GM23338 (cell line): ENCODE data around the gene DPH5. TPM values are rescaled to one million over a fixed set of nuclear protein-coding genes. Genes with fewer than 3 reads are reported as not detected.

Source experiments
- ATAC-seq: fragments of 200-7000 bp; cut with Tn5 transposase; 3 replicates; pipeline ENCODE4 v1.9.1; 2020
- DNase-seq: peaks from one replicate; pipeline ENCODE4 v3.0.0-alpha.2; 2015; ENCODE audit warnings: low spot score
- H2AFZ ChIP-seq: fragments of 200-600 bp; sonication (generic); 2 replicates; pipeline ENCODE4 v1.8.0; 2016; ENCODE audit warnings: antibody characterized with exemption, mild to moderate bottlenecking, moderate library complexity
- H3F3A ChIP-seq: fragments of 200-600 bp; sonication (generic); replicated peaks from 2 replicates; pipeline ENCODE4 v1.8.0; 2017; ENCODE audit warnings: antibody characterized with exemption, mixed run types, low read depth
- H3K27ac ChIP-seq: fragments of 200-600 bp; sonication (generic); 2 replicates; pipeline ENCODE4 v1.6.1; 2016; ENCODE audit warnings: low read depth
- H3K27me3 ChIP-seq: fragments of 200-600 bp; sonication (generic); 2 replicates; pipeline ENCODE4 v1.8.0; 2016; ENCODE audit warnings: mild to moderate bottlenecking, mixed run types, moderate library complexity; ENCODE audit not compliant: insufficient read depth
- H3K36me3 ChIP-seq: fragments of 200-600 bp; sonication (generic); 2 replicates; pipeline ENCODE4 v1.8.0; 2016; ENCODE audit warnings: mild to moderate bottlenecking; ENCODE audit not compliant: insufficient read depth
- H3K4me1 ChIP-seq: fragments of 200-600 bp; sonication (generic); 2 replicates; pipeline ENCODE4 v1.8.0; 2016; ENCODE audit warnings: mild to moderate bottlenecking, moderate library complexity; ENCODE audit not compliant: insufficient read depth
- H3K4me2 ChIP-seq: fragments of 200-600 bp; sonication (generic); 2 replicates; pipeline ENCODE4 v1.7.1; 2017; ENCODE audit warnings: mixed run types
- H3K4me3 ChIP-seq: fragments of 200-600 bp; sonication (generic); 2 replicates; pipeline ENCODE4 v1.6.1; 2016; ENCODE audit warnings: mixed run types
- H3K79me2 ChIP-seq: fragments of 200-600 bp; sonication (generic); replicated peaks from 2 replicates; pipeline ENCODE4 v1.8.0; 2017; ENCODE audit warnings: mild to moderate bottlenecking; ENCODE audit not compliant: insufficient read depth
- H3K9me2 ChIP-seq: fragments of 200-600 bp; sonication (generic); 2 replicates; pipeline ENCODE4 v1.8.0; 2017; ENCODE audit not compliant: insufficient read depth
- H4K20me1 ChIP-seq: fragments of 200-600 bp; sonication (generic); replicated peaks from 2 replicates; pipeline ENCODE4 v1.8.0; 2017; ENCODE audit warnings: mild to moderate bottlenecking; ENCODE audit not compliant: insufficient read depth
- H3K27ac Mint-ChIP-seq: 2 replicates; pipeline ENCODE4 v1.8.0; 2020; ENCODE audit warnings: inconsistent platforms, mild to moderate bottlenecking, moderate library complexity, mixed read lengths
- H3K27me3 Mint-ChIP-seq: 3 replicates; pipeline ENCODE4 v1.8.0; 2022; ENCODE audit warnings: low read depth, mild to moderate bottlenecking, moderate library complexity, mixed read lengths, inconsistent platforms; ENCODE audit not compliant: insufficient read depth, poor library complexity
- H3K36me3 Mint-ChIP-seq: 3 replicates; pipeline ENCODE4 v1.8.0; 2021; ENCODE audit warnings: low read depth, mild to moderate bottlenecking, inconsistent platforms, moderate library complexity, mixed read lengths
- H3K4me1 Mint-ChIP-seq: 3 replicates; pipeline ENCODE4 v1.8.0; 2020; ENCODE audit warnings: mild to moderate bottlenecking, inconsistent platforms, mixed read lengths
- H3K4me3 Mint-ChIP-seq: 3 replicates; pipeline ENCODE4 v1.8.0; 2021; ENCODE audit warnings: moderate library complexity, mild to moderate bottlenecking, inconsistent platforms, mixed read lengths
- H3K9me3 Mint-ChIP-seq: 3 replicates; pipeline ENCODE4 v1.8.0; 2020; ENCODE audit warnings: moderate library complexity, mild to moderate bottlenecking, inconsistent platforms, mixed read lengths
- CREB1 ChIP-seq: fragments of 250-450 bp; sonication (Bioruptor Pico); IDR thresholded peaks from 2 replicates; pipeline ENCODE4 v1.5.0; 2020; ENCODE audit warnings: low read depth, mild to moderate bottlenecking, moderate library complexity
- EZH2 ChIP-seq: fragments of 200-600 bp; sonication (generic); IDR thresholded peaks from one replicate; pipeline ENCODE4 v1.8.0; 2017; ENCODE audit warnings: antibody characterized with exemption, mild to moderate bottlenecking, low read depth; ENCODE audit not compliant: unreplicated experiment
- EZH2phosphoT487 ChIP-seq: fragments of 200-600 bp; sonication (generic); IDR thresholded peaks from one replicate; pipeline ENCODE4 v1.8.1; 2018; ENCODE audit warnings: antibody characterized with exemption; ENCODE audit not compliant: unreplicated experiment
- JUNB ChIP-seq: IDR thresholded peaks from one replicate; pipeline ENCODE4 v1.6.1; 2016; ENCODE audit warnings: antibody characterized with exemption; ENCODE audit not compliant: unreplicated experiment
- NANOG ChIP-seq: IDR thresholded peaks from 2 replicates; pipeline ENCODE4 v1.6.1; 2016; ENCODE audit warnings: antibody characterized with exemption, borderline replicate concordance
- POLR2AphosphoS5 ChIP-seq: IDR thresholded peaks from 2 replicates; pipeline ENCODE4 v1.6.1; 2016; ENCODE audit warnings: antibody characterized with exemption, low read depth
- ZNF114 ChIP-seq: fragments of 250-450 bp; sonication (Bioruptor Pico); IDR thresholded peaks from 2 replicates; pipeline ENCODE4 v1.5.0; 2020; ENCODE audit warnings: mild to moderate bottlenecking, moderate library complexity
- ZNF331 ChIP-seq: fragments of 250-450 bp; sonication (Bioruptor Pico); IDR thresholded peaks from 2 replicates; pipeline ENCODE4 v1.5.0; 2020; ENCODE audit warnings: low read depth, mild to moderate bottlenecking, moderate library complexity
- polyA plus RNA-seq: library from polyadenylated mRNA; unstranded; fragments of >200 nt; fragmentation: Nextera tagmentation; extraction: Ambion mirVana; gene quantifications from 2 replicates; pipeline ENCODE4 v1.2.1, GENCODE V29; 2016
- total RNA-seq: library from RNA; depleted of rRNA; stranded (reverse); fragments of >200 nt; shearing (Covaris generic); gene quantifications from 2 replicates; pipeline ENCODE4 v1.2.3, GENCODE V29; 2014
- TF ChIP-seq, protein P1 (sequence below): IDR thresholded peaks from 2 replicates; pipeline ENCODE4 v1.6.1; 2016; ENCODE audit warnings: antibody characterized with exemption
- TF ChIP-seq, protein P2 (sequence below), 2 experiments: fragments of 200-600 bp in 1 of 2; sonication (generic) in 1 of 2; conservative IDR thresholded peaks; 2 replicates each; pipeline versions ENCODE4 v1.5.1 to v1.6.1; 2016 to 2017; ENCODE audit warnings: antibody characterized with exemption in 2 of 2, low read depth in 2 of 2, mild to moderate bottlenecking in 2 of 2, moderate library complexity in 1 of 2
- TF ChIP-seq, protein P3 (sequence below): fragments of 250-450 bp; sonication (Bioruptor Pico); IDR thresholded peaks from 2 replicates; pipeline ENCODE4 v1.5.0; 2020; ENCODE audit warnings: mild to moderate bottlenecking, moderate library complexity

Gene DPH5
- total and polyA plus RNA-seq, 2 experiments from 2014 or later = 50.6 to 53.5 TPM

DNA sequence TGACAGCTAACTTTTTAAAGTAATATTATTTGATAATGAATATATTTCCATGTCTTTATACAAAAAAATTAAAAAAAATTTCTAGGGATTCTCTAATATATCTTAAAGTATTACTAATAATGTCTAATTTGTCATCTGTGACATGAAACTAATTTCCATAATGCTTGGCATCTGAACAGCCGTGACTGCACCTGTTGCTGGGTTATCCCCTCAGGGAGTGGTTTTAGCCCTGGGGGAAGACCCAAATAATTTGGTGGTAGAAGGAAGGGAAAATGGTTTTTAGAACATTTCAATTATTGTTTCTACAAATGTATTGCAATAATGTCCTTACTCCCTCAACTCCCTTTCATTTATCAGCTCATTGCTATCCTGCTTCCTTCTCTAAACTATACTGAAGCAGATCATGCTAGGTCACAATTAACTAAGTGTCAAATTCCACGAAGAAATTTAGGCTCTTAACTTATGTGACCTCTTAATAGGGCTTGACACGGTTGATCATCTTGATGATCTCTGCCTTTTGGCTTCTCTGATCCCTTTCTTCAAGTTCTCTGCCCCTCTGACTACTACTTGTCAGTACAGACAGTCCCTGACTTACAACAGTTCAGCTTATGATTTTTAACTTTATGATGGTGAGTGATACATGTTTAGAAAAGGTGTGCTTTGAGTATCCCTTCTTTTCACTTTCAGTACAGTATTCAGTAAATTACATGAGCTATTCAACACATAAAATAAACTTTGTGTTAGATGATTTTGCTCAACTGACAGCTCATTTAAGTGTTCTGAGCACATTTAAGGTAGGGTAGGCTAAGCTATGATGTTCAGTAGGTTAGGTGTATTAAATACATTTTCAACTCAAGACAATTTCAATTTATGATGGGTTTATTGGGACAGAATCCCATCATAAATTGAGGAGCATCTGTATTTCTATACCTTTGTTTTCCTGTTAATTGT is 26.4 kb upstream of the DPH5 start:
- Mint-ChIP-seq H3K4me1 (no peaks in the 10 kb centered on the region), H3K36me3 (no peaks in the 10 kb centered on the region), H3K27ac (no peak overlapping the region), H3K27me3 (no peaks in the 10 kb centered on the region), H3K4me3 (no peak overlapping the region), H3K9me3 (no peaks in the 10 kb centered on the region)
- Histone ChIP-seq H3K27me3 (no peaks in the 10 kb centered on the region), H3K9me2 (no peaks in the 10 kb centered on the region), H3K79me2 (no peaks in the 10 kb centered on the region), H3K27ac (no peak overlapping the region), H3F3A (no peaks in the 10 kb centered on the region), H3K36me3 (no peaks in the 10 kb centered on the region), H2AFZ (no peak overlapping the region), H4K20me1 (0 out of 2 replicates have a peak, but pooled peaks cover 4% of the 10 kb centered on the region), H3K4me1 (no peaks in the 10 kb centered on the region), H3K4me2 (no peak overlapping the region), H3K4me3 (no peak overlapping the region)
- TF ChIP-seq CREB1 (CRISPR knock-in tag) = no peak
- TF ChIP-seq JUNB = no peak
- TF ChIP-seq, protein P1, sequence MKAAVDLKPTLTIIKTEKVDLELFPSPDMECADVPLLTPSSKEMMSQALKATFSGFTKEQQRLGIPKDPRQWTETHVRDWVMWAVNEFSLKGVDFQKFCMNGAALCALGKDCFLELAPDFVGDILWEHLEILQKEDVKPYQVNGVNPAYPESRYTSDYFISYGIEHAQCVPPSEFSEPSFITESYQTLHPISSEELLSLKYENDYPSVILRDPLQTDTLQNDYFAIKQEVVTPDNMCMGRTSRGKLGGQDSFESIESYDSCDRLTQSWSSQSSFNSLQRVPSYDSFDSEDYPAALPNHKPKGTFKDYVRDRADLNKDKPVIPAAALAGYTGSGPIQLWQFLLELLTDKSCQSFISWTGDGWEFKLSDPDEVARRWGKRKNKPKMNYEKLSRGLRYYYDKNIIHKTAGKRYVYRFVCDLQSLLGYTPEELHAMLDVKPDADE = no peak
- TF ChIP-seq ZNF331 (CRISPR knock-in tag) = no peak
- DNase-seq (no peak), ATAC-seq (no peak)

DNA sequence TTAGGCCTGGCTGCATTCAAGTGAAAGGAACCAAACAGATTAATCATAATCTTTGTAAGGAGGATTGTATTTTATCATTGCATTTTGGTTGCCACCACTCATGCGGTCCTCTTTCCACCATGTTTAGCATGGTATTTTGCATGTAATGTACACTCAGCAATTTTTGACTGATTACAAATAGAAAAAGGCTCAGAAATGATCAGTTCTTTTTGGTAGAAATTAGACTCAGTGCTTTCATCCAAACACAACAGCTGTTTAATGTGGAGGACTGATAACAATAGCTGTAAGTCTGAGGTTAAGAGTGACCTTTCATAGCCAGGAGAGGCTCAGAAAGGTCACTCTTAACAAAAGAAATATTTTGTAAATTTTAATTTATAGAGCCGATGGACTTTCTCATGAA is 25.3 kb upstream of the DPH5 start:
- ATAC-seq = no peak
- no peak for DNase-seq
- Mint-ChIP-seq H3K27ac (no peak overlapping the region), H3K4me1 (no peaks in the 10 kb centered on the region), H3K36me3 (no peaks in the 10 kb centered on the region), H3K9me3 (no peaks in the 10 kb centered on the region), H3K27me3 (no peaks in the 10 kb centered on the region), H3K4me3 (no peak overlapping the region)
- H3K36me3 ChIP-seq = no peaks in the 10 kb centered on the region
- no peaks in the 10 kb centered on the region for H3F3A ChIP-seq
- no peaks in the 10 kb centered on the region for H3K79me2 ChIP-seq
- 0 out of 2 replicates have a peak, but pooled peaks cover 4% of the 10 kb centered on the region for H4K20me1 ChIP-seq
- no peak overlapping the region for H3K4me3 ChIP-seq
- H3K4me1 ChIP-seq = no peaks in the 10 kb centered on the region
- no peak overlapping the region for H3K27ac ChIP-seq
- no peaks in the 10 kb centered on the region for H3K9me2 ChIP-seq
- H3K27me3 ChIP-seq = no peaks in the 10 kb centered on the region
- no peak overlapping the region for H3K4me2 ChIP-seq
- no peak overlapping the region for H2AFZ ChIP-seq
- no peak for TF ChIP-seq NANOG
- no peak for TF ChIP-seq ZNF114
- no peak for TF ChIP-seq POLR2AphosphoS5
- TF ChIP-seq, protein P1 = no peak
- no peak for TF ChIP-seq EZH2
- TF ChIP-seq EZH2phosphoT487 = no peak
- TF ChIP-seq, protein P2, sequence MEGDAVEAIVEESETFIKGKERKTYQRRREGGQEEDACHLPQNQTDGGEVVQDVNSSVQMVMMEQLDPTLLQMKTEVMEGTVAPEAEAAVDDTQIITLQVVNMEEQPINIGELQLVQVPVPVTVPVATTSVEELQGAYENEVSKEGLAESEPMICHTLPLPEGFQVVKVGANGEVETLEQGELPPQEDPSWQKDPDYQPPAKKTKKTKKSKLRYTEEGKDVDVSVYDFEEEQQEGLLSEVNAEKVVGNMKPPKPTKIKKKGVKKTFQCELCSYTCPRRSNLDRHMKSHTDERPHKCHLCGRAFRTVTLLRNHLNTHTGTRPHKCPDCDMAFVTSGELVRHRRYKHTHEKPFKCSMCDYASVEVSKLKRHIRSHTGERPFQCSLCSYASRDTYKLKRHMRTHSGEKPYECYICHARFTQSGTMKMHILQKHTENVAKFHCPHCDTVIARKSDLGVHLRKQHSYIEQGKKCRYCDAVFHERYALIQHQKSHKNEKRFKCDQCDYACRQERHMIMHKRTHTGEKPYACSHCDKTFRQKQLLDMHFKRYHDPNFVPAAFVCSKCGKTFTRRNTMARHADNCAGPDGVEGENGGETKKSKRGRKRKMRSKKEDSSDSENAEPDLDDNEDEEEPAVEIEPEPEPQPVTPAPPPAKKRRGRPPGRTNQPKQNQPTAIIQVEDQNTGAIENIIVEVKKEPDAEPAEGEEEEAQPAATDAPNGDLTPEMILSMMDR (conservative IDR thresholded peaks at IDR 0.05; ENCODE audit: low read depth in 2 of 2) = no peak
- TF ChIP-seq, protein P3, sequence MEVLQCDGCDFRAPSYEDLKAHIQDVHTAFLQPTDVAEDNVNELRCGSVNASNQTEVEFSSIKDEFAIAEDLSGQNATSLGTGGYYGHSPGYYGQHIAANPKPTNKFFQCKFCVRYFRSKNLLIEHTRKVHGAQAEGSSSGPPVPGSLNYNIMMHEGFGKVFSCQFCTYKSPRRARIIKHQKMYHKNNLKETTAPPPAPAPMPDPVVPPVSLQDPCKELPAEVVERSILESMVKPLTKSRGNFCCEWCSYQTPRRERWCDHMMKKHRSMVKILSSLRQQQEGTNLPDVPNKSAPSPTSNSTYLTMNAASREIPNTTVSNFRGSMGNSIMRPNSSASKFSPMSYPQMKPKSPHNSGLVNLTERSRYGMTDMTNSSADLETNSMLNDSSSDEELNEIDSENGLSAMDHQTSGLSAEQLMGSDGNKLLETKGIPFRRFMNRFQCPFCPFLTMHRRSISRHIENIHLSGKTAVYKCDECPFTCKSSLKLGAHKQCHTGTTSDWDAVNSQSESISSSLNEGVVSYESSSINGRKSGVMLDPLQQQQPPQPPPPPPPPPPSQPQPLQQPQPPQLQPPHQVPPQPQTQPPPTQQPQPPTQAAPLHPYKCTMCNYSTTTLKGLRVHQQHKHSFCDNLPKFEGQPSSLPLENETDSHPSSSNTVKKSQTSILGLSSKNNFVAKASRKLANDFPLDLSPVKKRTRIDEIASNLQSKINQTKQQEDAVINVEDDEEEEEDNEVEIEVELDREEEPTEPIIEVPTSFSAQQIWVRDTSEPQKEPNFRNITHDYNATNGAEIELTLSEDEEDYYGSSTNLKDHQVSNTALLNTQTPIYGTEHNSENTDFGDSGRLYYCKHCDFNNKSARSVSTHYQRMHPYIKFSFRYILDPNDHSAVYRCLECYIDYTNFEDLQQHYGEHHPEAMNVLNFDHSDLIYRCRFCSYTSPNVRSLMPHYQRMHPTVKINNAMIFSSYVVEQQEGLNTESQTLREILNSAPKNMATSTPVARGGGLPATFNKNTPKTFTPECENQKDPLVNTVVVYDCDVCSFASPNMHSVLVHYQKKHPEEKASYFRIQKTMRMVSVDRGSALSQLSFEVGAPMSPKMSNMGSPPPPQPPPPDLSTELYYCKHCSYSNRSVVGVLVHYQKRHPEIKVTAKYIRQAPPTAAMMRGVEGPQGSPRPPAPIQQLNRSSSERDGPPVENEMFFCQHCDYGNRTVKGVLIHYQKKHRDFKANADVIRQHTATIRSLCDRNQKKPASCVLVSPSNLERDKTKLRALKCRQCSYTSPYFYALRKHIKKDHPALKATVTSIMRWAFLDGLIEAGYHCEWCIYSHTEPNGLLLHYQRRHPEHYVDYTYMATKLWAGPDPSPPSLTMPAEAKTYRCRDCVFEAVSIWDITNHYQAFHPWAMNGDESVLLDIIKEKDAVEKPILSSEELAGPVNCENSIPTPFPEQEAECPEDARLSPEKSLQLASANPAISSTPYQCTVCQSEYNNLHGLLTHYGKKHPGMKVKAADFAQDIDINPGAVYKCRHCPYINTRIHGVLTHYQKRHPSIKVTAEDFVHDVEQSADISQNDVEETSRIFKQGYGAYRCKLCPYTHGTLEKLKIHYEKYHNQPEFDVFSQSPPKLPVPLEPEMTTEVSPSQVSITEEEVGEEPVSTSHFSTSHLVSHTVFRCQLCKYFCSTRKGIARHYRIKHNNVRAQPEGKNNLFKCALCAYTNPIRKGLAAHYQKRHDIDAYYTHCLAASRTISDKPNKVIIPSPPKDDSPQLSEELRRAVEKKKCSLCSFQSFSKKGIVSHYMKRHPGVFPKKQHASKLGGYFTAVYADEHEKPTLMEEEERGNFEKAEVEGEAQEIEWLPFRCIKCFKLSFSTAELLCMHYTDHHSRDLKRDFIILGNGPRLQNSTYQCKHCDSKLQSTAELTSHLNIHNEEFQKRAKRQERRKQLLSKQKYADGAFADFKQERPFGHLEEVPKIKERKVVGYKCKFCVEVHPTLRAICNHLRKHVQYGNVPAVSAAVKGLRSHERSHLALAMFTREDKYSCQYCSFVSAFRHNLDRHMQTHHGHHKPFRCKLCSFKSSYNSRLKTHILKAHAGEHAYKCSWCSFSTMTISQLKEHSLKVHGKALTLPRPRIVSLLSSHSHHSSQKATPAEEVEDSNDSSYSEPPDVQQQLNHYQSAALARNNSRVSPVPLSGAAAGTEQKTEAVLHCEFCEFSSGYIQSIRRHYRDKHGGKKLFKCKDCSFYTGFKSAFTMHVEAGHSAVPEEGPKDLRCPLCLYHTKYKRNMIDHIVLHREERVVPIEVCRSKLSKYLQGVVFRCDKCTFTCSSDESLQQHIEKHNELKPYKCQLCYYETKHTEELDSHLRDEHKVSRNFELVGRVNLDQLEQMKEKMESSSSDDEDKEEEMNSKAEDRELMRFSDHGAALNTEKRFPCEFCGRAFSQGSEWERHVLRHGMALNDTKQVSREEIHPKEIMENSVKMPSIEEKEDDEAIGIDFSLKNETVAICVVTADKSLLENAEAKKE (CRISPR knock-in tag) = no peak
